Fibroblast of skin of right quadriceps (primary cell): Measurements from ENCODE around the gene OR1N2.
"Not testable (repeated sequence)": the region's sequence is repeated elsewhere in the genome, so short reads cannot be mapped to it uniquely, and the experiment has no call there.

ENCODE experiments used
- DNase-seq: peaks from one replicate; pipeline ENCODE4 v3.0.0-alpha.2; 2013

Gene OR1N2, protein sequence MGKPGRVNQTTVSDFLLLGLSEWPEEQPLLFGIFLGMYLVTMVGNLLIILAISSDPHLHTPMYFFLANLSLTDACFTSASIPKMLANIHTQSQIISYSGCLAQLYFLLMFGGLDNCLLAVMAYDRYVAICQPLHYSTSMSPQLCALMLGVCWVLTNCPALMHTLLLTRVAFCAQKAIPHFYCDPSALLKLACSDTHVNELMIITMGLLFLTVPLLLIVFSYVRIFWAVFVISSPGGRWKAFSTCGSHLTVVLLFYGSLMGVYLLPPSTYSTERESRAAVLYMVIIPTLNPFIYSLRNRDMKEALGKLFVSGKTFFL

DNA sequence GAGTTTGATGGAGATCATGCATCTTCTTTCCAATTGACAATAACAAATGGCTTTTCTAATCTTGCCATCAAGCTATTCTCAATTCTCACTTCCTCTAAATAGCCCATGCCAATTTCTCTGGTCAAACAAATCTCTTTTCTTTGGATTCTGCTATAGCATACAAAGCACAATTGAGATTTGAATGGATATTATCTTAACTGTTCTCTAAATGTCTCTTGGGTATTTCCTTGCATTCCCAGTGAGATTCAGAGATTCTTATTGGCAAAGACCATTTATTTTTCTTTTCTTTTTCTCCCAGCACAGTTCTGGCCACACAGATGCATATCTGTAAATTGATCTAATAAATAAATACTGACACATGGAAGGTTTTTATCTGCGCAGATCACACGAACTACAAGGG, at the start of gene OR1N2:
Gene OR1N2, plus strand, starts transcription at position 301 of the 400 bp plus-strand sequence. CDS start 100 bp downstream, outside the sequence.
- DNase-seq: no peak

DNA sequence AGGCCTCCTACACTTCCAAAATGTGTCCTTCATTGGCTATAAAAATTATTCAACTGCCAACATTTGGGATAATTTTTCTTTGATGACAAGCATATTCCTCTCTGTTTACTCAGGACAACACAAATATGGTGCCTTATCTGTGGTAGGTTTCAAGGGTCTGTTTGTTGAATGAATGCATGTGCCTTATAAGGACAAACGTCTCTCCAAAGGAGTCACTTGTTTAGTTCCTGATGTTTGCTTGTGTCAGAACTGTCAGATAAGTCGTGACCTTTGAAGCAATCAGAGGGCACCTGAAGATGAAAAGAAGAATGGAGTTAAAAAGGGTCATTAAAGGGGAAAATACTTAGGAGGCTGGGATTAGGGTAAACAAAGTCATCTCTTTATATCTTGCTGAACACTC, 45.9 kb upstream of the OR1N2 start:
- no peak for DNase-seq

DNA sequence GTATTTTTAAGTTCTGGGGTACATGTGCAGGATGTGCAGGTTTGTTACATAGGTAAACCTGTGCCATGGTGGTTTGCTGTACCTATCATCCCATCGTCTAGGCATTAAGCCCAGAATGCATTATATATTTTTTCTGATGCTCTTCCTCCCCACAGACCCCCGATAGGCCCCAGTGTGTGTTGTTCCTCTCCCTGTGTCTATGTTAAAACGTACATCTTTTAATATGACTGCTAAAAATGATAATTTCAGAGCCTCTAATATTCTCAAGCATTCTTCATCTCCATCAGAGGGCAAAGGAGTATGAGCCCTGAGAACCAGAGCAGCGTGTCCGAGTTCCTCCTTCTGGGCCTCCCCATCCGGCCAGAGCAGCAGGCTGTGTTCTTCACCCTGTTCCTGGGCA, 42.4 kb upstream of the OR1N2 start, which contains the start of gene OR1J2:
Gene OR1J2, plus strand, starts transcription at position 301 of the 400 bp plus-strand sequence. Its CDS starts 0 bp downstream, at position 301.
- no peak for DNase-seq

DNA sequence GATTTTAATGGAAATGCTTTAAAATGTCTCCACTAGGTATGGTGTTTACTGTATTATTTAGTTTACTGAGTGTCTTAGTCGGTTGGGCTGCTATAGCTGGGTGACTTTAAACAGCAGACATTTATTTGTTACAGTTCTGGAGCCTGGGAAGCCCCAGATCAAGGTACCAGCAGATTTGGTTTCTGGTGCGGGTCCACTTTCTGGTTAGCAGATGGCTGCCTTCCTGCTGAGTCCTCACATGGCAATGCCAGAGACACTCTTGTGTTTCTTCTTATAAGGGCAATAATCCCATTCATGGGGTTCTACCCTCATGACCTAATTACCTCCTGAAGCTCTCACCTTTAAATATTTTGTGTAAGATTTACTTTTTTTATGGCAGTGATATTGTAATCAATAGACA, 34.7 kb upstream of the OR1N2 start:
- no peak for DNase-seq

DNA sequence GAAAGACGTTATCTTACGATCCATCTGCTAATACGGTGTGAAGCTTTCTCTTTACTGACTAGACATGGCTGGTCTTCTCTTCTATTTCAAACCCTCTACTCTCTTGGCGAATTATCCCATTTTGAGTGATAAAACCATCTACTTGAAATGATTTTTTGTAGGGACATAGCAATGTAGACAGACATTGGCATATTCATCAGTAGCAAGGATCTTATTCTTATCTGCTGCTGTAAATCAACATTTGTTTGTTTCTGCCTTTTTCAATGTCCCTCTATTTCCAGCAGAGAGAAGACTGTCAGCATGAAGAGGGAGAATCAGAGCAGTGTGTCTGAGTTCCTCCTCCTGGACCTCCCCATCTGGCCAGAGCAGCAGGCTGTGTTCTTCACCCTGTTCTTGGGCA, 34.1 kb upstream of the OR1N2 start, which contains the start of gene OR1J4:
Gene OR1J4, plus strand, starts transcription at position 301 of the 400 bp plus-strand sequence. Its CDS starts 0 bp downstream, at position 301.
- DNase-seq: no peak

DNA sequence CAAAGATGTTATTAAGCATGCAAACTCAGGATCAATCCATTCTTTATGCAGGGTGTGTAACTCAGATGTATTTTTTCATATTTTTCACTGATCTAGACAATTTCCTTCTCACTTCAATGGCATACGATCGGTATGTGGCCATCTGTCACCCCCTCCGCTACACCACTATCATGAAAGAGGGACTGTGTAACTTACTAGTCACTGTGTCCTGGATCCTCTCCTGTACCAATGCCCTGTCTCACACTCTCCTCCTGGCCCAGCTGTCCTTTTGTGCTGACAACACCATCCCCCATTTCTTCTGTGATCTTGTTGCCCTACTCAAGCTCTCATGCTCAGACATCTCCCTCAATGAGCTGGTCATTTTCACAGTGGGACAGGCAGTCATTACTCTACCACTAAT, 33.5 kb upstream of the OR1N2 start:
- no peak for DNase-seq

DNA sequence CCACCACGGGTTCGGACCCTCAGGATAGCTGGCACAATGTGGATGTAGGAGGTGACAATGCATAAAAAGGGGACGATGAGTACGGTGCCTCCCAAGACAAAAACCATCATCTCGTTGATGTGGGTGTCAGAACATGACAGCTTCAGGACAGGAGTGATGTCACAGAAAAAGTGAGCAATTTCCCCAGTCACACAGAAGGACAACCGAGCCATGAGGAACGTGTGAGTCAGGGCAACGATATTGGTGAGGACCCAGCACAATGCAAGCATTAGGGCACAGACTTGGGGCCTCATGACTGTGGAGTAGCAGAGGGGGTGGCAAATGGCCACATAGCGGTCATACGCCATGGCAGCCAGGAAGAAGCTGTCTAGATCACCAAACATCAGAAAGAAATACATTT, 26.3 kb upstream of the OR1N2 start:
- DNase-seq: no peak

DNA sequence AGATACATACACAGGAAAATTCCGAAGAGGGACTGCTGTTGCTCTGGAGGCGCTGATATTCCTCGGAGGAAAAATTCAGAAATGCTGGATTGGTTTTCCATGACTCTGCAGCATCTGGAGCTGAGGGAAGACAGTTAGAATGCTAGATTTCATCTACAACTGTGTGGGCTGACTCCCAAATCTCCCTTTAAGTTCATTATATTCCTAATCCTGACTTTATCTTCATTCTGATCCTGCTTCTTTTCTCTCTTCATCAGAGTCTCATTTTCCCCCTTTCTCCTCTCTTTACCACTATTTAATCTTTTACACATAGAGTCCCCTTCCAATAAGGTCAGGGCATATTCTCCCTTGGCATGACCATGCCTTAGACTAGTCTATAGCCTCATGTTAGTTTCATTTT, 25.7 kb upstream of the OR1N2 start, which contains the start of gene OR1N1:
Gene OR1N1, minus strand, starts transcription at position 101 of the 400 bp plus-strand sequence. Its CDS starts 0 bp downstream, at position 101.
- no peak for DNase-seq

DNA sequence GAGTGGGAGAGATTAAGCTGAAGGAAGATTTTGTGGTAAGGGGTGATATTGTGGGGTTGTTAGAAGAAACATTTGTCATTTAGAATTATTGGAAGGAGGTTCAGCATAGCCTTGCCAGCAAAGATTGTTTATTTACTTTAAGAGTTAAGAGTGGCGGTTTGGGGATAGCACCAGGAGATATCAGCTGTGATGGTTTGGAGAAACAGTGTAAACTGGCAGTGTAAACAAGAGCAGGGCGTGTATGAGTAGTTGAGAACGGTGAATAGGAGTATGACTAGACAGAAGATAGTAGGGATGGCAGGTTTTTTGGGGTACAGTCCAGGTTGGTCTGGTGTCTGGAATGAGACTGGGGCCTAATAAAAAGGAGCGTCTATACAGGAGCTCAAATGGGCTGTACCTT, 21.8 kb upstream of the OR1N2 start:
- not testable (repeated sequence) for DNase-seq

DNA sequence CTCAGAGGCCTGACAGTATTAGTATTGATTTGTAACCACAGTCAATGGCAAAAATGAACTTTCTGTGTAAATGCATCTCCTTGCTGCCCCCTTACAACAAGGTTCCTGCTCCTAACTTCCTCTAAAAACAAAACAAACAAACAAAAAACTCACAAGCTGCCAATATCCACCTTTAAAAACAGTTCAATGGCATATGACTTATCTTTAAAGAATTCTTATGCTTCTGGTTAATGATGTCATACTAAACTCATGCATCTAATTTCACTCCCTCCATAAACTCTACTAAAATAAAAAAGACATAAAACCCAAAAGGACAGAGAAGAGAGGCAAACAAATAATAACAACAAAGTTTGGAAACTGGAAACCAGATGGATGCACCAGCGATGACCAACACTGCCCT, 16.8 kb upstream of the OR1N2 start:
- no peak for DNase-seq

DNA sequence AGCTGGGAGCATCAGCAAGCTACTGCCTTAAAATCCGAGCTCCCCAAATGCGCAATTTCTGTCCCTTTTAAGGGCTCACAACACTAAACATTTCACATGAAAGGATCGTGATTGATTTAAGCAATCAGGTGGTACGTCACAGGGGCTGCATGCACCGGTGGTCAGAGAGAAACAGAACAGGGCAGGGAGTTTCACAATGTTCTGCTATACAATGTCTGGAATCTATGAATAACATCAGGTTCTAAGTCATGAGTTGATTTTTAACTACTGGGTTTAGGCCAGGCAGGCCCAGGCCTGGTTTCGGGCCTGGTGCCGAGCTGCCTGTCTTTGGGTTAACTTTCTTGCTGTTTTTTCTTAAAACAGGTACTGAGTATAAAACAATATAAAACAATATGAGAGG, 15.8 kb upstream of the OR1N2 start:
- not testable (repeated sequence) for DNase-seq

DNA sequence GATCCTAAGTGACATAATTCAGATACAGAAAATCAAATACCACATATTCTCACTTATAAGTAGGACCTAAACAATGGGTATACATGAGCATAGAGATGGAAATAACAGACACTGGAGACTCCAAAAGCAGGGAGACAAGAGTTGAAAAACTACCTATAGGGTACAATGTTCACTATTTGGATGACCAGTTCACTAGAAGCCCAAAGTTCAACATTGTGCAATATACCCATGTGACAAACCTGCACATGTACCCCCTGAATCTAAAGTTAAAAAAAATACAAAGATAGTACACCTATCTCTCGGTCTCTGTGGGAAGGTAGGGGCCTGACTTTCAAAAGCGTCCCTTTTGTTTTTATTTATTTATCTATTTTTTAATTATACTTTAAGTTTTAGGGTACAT, 14.2 kb upstream of the OR1N2 start:
- DNase-seq: no peak

DNA sequence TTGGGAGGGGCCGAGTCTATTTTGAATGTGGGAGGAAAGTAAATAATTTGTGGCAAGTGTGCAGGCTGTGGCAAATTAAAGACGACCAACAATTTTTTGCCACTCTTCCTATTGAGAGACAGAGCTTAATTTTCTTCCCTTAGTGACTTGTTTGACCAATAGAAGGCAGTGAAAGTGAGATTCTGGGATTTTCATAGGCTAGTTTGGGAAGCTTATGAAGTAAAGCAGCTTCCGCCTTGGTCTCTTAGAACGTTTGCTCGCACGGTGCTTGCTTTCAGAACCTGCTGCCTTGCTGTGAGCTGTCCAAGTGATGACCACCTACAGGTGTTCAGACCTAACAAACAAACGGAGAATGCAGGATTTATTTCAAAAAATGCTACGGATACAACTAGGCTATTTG, 6.7 kb upstream of the OR1N2 start:
- no peak for DNase-seq

DNA sequence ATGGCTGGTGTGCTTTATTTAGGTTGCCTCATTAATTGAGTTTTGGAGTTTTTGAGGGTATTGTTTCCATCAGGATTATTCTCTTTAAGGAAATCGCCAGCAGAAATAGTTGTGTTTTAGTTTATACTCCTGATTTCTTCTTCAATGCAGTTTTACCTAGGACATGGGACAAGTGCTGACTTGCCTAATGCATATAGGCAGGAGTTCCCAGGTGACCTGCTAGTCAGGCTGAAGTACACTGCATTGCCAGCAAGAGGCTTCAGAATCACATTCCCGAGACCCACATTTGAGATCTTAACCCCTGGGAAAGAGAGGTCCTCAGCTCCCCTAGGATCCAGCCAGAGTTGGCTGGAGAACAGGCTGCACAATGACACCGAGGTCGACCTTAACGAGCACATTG, 1.5 kb upstream of the OR1N2 start:
- DNase-seq: no peak

DNA sequence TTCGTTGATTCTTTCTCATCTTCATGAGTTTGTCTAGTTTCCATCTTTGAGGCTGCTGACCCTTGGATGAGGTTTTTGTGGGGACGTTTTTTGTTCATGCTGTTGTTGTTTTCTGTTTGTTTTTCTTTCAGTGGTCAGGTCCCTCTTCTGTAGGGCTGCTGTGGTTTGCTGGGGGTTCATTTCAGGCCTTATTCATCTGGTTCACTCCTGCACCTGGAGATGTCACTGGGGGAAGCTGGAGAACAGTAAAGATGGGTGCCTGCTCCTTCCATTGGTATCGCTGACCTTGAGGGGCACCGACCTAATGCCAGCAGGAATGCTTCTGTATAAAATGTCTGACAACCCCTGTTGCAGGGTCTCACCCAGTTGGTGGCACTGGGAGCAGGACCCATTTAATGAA, 8.5 kb downstream of the OR1N2 start:
- no peak for DNase-seq

DNA sequence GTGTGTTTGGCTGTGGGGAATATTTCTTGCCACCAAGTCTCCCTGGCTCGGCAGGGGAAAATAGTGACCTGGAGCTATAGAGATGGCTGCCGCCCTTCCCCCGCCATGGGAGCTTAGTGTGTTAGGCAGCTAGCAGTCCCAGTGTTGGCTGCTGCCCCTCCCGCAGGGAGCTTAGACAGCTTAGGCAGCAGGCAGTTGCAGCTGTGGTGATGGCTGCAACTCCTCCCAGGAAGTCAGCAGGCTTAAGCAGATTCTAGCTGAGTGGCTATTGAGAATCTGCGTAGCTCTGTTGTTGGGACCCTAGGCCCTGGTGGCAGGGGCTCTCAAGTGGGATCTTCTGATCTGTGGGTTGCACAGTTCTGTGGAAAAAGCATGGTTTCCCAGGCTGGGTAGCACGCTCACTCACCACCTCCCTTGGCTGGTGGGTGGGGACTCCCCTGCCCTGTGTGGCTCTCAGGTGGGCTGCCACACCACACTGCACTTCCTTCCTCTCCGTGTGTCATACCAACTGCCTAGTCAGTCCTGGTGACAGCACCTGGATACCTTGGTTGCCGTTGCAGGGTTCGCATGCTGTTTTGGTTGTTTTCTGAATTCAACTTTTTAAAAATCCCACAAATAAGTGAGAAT, 9.3 kb downstream of the OR1N2 start:
- DNase-seq: no peak

DNA sequence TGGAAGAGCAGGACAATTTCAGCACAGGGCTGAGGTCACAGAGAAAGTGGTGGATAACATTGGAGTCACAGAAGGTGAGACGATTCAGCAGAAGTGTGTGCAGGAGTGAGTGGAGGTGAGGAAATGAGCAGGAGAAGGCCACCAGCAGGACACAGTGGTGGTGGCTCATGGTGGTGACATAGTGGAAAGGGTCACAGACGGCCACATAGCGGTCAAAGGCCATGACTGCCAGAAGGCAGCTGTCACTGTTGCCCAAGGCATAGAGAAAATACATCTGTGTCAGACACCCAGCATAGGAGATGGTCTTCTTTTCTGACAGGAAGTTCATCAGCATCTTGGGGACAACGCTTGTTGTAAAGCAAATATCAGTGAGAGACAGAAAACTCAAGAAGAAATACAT, 15.0 kb downstream of the OR1N2 start:
- DNase-seq: no peak

DNA sequence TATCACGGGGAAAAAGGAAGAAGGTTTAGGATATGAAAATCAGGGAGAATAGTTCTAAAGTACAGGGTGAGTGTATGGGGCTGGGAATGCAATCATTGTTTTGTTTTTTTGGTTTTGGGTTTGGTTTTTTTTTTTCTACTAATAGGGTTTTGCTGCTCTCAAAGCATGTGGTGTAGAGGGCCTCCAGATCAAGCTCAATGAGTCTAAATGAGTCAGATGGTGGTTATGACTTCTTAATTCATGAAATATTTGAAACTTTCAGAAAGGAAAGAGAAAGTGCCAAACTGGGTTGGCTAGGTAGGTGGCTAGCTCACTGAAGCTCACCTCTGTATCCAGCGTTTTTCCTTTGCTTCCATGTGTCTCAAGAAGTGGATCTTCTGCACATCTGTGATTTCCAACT, 19.5 kb downstream of the OR1N2 start:
- DNase-seq: no peak

DNA sequence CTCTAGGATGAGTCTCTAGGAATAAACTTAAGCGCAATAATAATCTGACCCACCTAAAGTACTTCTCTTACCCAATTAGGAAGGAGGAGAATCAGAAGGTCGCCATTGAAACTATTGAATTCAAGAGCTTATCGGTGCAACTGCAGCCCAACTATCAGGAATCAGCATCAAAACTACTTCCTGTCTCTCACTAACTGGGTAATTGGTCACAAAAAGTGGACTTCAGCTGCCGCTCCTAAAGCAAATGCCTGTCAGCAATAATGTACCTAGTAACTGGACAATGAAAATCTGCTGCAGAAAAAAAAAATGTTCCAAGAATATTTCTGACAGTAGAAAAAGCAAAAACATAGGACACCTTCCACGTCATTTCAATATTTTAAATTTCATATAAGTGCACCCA, 27.0 kb downstream of the OR1N2 start:
- no peak for DNase-seq

DNA sequence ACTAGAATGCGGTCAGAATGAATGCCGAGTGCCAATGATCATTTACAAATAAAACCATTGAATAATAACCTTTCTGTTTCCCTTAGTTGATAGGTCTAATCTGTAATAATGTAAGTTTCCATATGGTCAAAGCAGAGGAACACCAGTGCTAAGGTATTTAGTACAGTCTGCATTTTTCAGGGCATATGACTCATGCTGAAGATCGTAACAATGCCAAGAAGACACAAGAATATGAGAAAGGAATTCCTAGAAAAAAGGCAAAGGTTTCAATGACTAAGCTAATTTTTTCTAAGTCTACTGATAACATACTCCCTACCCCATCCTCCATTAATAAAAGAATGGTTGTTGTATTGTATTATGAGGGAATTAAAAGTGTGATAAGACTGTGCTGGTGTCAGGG, 27.4 kb downstream of the OR1N2 start:
- no peak for DNase-seq

DNA sequence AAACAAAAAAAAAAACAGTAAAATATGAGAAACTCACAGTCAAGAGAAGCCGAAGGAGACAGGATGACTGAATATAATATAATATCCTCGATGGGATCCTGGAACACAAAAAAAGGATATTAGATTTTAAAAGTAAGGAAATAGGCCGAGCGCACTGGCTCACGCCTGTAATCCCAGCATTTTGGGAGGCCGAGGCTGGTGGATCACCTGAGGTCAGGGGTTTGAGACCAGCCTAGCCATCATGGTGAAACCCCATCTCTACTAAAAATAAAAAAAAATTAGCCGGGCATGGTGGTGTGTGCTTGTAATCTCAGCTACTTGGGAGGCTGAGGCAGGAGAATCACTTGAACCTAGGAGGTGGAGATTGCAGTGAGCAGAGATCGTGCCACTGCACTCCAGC, 30.4 kb downstream of the OR1N2 start, which contains the start of gene OR1L8:
Gene OR1L8, minus strand, starts transcription at position 101 of the 400 bp plus-strand sequence. CDS start 14,907 bp downstream, outside the sequence.
- not testable (repeated sequence) for DNase-seq
